ENCODE data around the gene ROBO1. TPM values are rescaled to one million over a fixed set of nuclear protein-coding genes. Genes with fewer than 3 reads are reported as not detected.

ROBO1 gene
- total RNA-seq, 3 donors from 2014 or later, result 12.7 to 50.7 (median 23.6) TPM

- Histone ChIP-seq H3K36me3 (no peaks in the 10 kb centered on the region), H3K27me3 (no peaks in the 10 kb centered on the region), H3K27ac (no peak overlapping the region), H3K9me3 (no peaks in the 10 kb centered on the region), H3K4me3 (no peak overlapping the region), H3K4me1 (no peaks in the 10 kb centered on the region)
- no peak for TF ChIP-seq CTCF (IDR thresholded peaks at IDR 0.05)
- no peak for TF ChIP-seq POLR2AphosphoS5 (IDR thresholded peaks at IDR 0.05)
- no peak for TF ChIP-seq POLR2A (IDR thresholded peaks at IDR 0.05)
- intact Hi-C loops (cut with DNase I; ENCODE audit: low total_unique reads), result no loop called here
- DNase-seq (ENCODE audit: low spot score in 2 of 2), result no peak
Observed at GRCh38 chr3:78868570-78868969, 899.2 kb downstream of the ROBO1 start.

- TF ChIP-seq POLR2AphosphoS5 (IDR thresholded peaks at IDR 0.05), result no peak
- Histone ChIP-seq H3K36me3 (no peaks in the 10 kb centered on the region), H3K4me1 (no peaks in the 10 kb centered on the region), H3K9me3 (no peaks in the 10 kb centered on the region), H3K4me3 (no peak overlapping the region), H3K27me3 (no peaks in the 10 kb centered on the region), H3K27ac (no peak overlapping the region)
- DNase-seq (ENCODE audit: low spot score in 2 of 2), result no peak
- intact Hi-C loops (cut with DNase I; ENCODE audit: low total_unique reads), result no loop called here
Observed at GRCh38 chr3:78867409-78868372, 900.1 kb downstream of the ROBO1 start.

DNA sequence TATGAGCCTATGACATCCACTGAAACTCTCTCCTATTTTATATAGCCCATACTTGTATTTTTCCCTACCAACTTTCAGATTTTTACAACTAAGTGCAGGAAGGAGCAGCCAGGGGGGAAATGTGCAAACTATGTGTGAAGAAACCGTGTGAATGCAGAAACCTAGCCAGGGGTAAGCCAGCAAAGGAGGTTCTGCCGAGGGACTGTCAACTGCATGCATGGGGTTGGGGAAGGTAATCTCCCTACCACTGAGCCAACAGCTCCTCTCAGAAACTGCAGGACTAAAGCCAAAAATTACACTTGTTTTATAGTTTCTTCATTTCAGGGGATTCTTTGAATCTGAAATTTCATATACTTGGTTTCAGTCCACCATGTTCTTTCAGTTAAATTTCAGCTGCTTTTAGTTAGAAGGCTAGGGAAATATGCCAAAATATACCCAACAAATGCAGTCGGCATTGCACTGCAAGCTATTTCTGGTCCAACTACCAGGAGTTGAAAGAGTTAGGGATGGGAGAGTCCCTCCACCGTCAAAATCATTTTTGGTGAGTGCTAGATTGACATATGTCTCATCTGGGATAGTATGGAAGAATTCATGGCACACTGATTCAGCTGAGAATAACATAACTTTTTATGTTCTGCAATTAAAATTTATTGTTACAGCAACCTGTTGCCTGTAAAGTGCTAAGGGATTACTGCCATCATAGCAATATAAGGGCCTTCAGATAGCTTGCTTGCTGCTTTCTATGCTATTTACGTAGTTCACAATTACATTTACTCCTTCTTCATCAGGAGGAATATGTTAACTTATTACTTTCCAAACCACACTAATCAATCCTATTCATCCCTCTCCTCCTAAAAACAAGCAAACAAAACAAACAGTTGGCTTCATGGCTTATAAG lies 904.2 kb downstream of the ROBO1 start:
- no peak overlapping the region for H3K27ac ChIP-seq
- no peak for DNase-seq (ENCODE audit: low spot score in 2 of 2)
- no peaks in the 10 kb centered on the region for H3K9me3 ChIP-seq
- no peak overlapping the region for H3K4me3 ChIP-seq
- no peak for TF ChIP-seq POLR2A (IDR thresholded peaks at IDR 0.05)
- intact Hi-C loops (cut with DNase I; ENCODE audit: low total_unique reads), result no loop called here
- H3K36me3 ChIP-seq, result no peaks in the 10 kb centered on the region
- no peaks in the 10 kb centered on the region for H3K4me1 ChIP-seq
- H3K27me3 ChIP-seq, result no peaks in the 10 kb centered on the region

- TF ChIP-seq POLR2AphosphoS5 (IDR thresholded peaks at IDR 0.05) (no peak), POLR2A (IDR thresholded peaks at IDR 0.05) (no peak), CTCF (IDR thresholded peaks at IDR 0.05) (no peak)
- Histone ChIP-seq H3K9me3 (no peaks in the 10 kb centered on the region), H3K27ac (no peak overlapping the region), H3K36me3 (no peaks in the 10 kb centered on the region), H3K4me3 (no peak overlapping the region), H3K27me3 (no peaks in the 10 kb centered on the region), H3K4me1 (no peaks in the 10 kb centered on the region)
- intact Hi-C loops (cut with DNase I; ENCODE audit: low total_unique reads), result no loop called here
- no peak for DNase-seq (ENCODE audit: low spot score in 2 of 2)
Observed at GRCh38 chr3:78861156-78861555, 906.6 kb downstream of the ROBO1 start.

GRCh38 chr3:78860567-78860966 lies 907.2 kb downstream of the ROBO1 start:
- intact Hi-C loops (cut with DNase I; ENCODE audit: low total_unique reads), result no loop called here
- Histone ChIP-seq H3K27me3 (no peaks in the 10 kb centered on the region), H3K36me3 (no peaks in the 10 kb centered on the region), H3K27ac (no peak overlapping the region), H3K4me1 (no peaks in the 10 kb centered on the region), H3K9me3 (no peaks in the 10 kb centered on the region), H3K4me3 (no peak overlapping the region)
- TF ChIP-seq POLR2A (IDR thresholded peaks at IDR 0.05) (no peak), POLR2AphosphoS5 (IDR thresholded peaks at IDR 0.05) (no peak), CTCF (IDR thresholded peaks at IDR 0.05) (no peak)
- no peak for DNase-seq (ENCODE audit: low spot score in 2 of 2)
